Cortex of kidney (tissue), 1 donor: Measurements from ENCODE around the gene SV2A.
"Not testable (repeated sequence)": the region's sequence is repeated elsewhere in the genome, so short reads cannot be mapped to it uniquely, and the experiment has no call there.

ENCODE experiments used
- DNase-seq: peaks from one replicate; lab custom pipeline; 2025; lab: John Stamatoyannopoulos, UW

Gene SV2A

DNA sequence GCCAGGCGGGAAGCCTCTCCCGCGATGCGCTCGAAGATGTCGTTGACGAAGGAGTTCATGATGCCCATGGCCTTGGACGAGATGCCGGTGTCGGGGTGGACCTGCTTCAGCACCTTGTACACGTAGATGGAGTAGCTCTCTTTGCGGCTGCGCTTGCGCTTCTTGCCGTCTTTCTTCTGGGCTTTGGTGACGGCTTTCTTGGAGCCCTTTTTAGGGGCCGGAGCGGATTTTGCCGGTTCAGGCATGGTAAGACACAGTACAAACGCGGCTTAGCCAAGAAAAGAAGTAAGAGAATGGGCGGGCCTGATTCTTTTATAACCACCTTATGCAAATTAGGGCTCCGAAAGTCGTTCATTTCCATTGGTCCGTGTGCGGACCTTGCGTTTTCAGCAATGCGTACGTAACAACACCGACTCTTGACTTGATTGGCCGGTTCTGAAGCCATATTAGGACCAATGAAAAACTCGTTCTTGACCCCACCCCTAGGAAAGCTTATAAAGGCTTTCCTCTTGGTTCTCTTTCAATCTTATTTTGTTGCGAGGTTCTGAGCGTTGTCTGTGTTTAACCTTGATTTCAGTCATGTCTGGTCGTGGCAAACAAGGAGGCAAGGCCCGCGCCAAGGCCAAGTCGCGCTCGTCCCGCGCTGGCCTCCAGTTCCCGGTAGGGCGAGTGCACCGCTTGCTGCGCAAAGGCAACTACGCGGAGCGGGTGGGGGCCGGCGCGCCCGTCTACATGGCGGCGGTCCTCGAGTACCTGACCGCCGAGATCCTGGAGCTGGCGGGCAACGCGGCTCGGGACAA lies 31.0 kb downstream of the SV2A start:
- DNase-seq: no peak

DNA sequence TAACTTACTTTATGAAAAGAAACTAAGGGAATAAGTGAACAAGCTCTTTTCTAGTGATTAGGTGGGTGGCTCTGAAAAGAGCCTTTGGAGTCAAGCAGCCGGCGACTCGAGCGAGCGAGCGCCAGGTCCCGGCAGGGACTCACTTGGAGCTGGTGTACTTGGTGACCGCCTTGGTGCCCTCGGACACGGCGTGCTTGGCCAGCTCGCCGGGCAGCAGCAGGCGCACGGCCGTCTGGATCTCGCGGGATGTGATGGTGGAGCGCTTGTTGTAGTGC lies 31.6 kb downstream of the SV2A start:
- DNase-seq: not testable (repeated sequence)

DNA sequence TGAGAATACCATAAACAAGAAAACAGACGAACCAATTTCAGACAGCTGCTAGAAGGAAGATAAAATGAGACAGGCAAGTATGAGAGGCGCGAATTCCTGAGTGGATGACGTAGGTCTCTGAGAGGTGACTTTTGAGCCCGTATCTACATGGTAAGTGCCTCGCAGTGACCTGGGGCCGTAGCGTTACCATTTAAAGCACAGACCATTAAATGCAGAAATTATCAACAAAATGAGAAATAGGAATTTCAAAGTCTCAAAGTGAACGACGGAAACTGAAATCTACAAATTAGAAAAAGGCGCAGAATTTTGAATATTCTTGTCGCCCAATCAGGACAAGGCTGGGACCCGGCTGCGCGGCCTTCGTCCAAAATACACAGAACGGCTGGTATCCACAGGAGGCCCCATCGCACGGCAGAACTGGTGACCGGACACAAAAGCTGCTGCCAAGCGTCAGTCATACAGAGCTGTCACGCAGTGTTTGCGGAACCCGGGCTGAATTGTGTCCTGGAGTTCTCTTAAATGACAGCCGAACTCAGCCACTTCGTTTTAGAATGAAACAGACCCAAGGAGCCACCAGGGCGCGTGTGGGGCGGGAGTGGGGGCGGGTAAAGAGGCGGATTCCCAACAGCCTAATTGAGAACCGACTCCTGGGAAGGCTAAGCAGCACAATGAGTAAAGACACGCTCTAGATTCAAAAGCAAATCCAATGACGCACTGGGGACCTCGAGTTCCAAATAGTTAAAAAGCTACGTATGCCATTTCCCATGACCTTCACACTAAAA lies 32.1 kb downstream of the SV2A start:
- DNase-seq: no peak

DNA sequence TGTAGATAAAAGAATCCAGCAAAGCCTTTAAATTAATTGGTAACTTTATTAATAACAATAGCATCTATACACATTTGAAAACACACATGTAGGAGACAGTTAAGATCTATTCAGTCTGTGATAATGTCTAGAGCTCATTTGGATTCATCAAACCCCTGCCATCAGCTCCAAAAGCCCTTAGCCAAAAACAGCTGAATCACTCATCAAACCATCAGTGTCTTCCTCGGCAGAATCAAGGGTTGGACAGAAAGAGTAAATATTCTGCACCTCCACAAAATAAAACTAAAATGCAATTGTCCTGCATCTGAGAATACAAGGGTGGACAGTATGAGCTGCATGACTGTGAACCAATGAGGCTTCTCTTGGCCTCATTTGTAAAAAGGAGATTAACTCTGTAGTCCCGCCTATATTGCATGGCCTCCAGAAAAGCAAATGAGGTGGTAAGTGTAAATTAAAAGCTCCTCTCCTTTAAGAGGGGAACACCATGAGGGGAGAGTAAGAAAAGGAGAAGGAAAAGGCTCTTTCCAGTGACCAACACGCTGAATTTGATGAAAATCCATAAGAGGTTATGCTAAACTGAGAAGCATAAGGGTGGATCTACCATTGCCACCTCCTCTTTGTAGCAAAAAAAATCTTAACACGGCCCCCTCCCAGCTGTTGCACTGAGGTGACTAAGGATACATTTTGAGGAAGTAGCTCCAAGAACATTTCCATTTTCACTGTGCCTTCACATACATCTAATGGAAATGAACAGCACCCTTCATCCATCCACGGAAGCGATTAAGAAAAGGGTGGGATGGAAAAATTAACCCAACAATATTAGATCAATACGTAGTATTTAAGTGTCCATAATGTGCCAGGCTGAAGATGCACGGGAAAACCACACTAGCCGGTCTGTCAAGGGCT lies 33.0 kb downstream of the SV2A start:
- DNase-seq: no peak

DNA sequence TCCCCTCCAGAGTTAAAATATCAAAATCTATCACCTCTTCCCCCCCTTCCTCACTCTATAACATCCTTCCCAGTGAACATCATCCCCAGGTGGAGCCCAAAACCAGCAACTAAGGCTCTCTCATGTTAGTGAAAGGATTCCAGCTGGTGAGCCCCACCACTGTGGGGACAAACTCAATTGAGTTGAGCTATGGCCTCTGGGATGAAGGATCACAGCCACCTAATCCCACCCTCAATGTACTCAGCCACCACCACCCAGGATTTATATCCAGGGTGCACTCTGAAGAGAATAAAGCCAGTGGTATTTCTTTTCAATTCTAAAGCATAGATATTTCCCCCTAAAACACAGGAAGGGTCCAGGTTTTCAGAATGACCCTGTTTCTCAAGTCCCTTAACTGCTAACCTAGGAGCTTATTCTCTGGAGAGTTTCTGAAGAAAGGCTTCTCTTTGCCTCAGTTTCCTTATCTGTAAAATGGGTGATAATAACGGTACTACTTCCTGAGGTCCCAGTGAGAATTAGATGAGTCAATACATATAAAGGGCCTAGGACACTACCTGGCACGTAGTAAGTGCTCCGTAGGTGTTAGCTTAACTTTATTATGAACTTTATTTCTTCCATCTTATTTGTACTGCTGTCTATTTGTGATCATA lies 33.9 kb downstream of the SV2A start:
- no peak for DNase-seq

DNA sequence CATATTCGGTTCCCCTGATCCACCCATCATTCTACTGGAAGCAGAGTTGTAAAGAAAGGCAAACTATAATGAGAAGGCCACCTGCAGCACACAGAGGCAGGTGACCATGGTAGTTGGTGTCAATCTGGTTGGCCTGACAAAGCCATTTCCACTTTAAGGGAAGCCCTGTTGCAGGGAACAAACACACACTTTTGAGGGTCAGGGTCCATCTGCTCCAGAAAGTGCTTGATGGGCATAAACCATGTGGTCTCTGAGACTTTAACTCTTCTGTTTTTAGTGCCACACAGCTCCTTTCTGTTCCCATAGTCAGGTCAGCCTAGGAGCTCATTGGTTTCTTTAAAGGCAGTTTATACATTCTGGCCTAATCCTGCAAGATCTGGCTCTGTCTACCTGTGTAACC lies 35.8 kb downstream of the SV2A start:
- DNase-seq: no peak

DNA sequence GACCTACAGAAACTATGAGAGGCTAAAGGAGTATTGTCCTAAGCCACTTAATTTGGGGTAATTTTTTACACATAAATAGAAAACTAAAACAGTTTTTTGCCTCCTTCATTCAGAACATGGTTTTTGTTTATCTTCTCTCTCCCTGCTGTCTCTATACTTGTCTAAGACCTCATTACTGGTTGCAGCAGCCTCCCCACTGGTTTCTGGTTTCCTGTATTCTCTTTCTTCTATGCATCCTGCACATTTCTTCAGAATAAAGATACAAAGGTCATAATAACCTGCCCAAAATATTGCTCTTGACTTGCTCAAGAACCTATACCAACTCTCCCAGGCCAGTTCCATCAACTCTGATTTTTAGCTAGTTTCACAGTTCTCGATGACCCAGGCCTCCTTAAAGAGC lies 38.1 kb downstream of the SV2A start:
- no peak for DNase-seq

DNA sequence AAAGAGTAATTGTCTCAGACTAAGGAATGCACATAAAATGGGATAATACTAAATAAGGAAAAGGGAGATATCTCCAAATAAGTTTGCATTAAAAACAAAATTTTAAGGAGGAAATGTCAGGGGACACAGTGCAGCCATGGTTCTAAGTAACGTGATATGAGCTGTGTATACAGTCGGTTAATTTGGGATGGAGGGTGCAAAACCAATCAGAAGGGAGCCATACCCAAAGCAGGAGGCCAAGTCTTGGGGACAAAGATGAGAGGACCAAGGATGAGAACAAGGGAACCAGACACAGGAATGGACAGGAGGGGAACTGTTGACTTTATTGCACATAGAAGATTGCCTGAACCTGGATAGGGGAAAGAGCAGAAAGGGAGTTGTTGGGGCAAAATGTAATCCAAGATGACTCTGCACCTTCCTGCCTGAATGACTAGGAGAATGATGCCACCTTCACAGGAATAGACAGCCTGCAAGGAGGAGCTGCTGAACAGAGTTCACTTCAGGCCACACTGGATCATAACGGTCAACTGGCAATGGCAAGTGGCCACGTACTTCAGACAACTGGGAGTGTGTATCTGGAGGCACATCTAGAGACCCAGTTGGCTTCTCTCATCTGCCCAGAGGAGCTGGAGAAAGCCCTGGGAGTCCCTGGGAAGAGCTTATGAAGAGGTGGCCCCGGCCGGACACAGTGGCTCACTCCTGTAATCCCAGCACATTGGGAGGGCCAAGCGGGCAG lies 40.3 kb downstream of the SV2A start:
- no peak for DNase-seq

DNA sequence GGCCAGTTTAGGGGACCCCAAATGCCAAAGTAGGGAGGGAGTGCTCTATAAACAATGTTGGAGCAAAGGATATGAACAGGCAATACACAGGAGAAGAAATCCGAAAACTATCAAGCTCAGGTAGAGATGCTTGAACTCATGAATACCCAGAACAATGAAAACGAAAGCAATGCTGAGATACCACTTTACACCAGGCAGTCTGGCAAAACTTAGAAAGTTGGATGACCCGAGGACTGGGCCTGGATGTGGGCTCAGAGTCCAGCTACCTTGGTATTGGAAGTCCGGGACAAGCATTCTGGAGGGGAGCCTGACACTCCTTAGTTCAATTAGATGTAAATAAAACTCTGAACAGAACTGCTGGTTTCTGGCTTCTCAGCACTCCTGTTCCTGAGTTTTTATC lies 44.6 kb downstream of the SV2A start:
- DNase-seq: not testable (repeated sequence)

DNA sequence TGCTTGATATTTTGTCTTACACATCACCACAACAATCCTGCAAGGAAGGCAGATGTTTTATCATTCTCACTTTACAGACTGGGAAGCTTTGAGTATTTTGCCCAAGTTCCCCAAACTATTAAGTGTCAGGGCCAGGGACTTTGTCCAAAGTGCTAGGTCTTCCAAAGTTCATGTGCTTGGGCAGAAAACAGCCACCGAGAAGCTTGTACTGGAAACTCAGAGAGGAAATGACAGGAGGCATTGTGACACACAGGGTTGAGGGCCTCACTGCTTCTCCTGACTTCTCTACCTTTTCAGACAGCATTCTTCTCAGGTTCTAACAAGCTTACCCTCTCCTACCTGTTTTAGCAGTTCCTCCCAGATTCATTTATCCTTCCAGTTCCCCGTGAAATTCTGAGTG lies 50.8 kb downstream of the SV2A start:
- DNase-seq: not testable (repeated sequence)

DNA sequence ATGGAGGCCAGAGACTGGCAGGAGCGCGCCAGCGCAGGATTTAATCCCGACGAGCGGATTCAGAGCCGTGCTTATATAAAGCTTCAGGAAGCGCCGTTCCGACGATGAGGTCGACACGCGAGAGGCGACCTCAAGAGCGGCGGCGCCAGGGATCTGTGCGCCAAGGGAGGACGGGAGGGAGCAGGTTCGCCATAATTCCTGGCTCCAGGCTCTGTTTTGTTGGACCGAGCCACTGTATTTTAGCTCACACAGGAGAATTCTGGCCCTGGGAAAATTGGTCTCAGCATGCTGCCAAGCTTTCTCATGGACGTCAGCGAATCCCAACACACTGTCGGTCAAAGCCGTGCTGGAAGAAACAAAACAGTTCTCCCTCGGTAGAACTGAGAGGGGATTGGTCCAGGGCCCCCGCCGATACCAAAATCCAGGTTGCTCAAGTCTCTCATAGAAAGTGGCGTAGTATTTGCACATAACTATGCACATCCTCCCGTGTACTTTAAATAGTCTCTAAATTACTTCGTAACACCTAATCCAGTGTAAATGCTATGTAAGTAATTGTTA lies 56.1 kb downstream of the SV2A start:
- DNase-seq: not testable (repeated sequence)

DNA sequence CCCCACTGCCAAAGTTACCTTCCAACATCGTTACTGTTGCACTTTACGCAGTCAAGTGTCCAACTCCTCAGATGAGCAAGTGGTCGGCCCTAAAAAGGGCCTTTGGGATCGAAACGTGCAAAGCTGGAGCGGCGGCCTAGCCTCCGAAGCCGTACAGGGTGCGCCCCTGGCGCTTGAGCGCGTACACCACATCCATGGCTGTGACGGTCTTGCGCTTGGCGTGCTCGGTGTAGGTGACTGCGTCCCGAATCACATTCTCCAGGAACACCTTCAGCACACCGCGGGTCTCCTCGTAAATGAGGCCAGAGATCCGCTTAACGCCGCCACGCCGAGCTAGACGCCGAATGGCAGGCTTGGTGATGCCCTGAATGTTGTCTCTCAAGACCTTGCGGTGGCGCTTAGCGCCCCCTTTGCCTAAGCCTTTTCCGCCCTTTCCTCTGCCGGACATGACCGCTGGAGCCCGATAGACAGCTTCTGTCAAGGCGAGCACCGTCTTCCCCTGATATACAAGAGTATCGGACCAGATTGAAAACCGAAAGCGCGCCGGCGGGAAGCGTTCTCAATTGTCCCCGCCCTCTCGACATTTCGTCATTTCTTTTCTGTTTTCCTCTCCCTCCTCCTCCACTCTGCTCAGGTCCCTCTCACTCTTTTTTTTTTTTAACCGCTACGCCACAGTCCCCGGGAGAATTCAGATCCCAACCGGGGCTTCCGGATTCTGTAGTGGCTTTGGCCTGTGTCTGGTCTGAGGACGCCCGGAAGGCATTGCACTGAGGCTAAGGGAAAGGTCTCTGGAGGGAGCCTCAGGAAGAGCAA lies 56.8 kb downstream of the SV2A start:
- DNase-seq: not testable (repeated sequence)

DNA sequence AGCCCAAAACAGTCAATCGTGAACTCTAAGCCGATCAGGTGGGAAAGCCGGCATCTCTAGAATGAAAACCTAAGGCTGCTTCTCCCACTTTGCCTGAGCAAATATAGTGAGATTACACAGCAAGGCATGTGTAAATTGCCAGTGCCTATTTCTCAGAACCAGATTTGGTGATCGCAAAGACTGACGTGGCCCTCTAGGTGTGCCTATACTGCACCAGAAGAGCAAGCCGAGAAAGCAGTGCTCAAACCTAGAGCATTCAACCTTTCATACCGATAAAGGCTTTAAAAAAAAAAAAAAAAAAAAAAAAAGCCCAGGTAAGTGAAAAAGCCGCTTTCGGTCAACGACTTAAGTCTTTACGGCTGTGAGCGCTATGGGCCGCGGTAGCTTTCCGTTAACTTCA lies 57.4 kb downstream of the SV2A start:
- not testable (repeated sequence) for DNase-seq
